ENCODE measurements around the gene ARID2.
A peak's percentile ranks its signal among the peaks of the same experiment; 100 is the strongest.

ARID2 gene

DNA sequence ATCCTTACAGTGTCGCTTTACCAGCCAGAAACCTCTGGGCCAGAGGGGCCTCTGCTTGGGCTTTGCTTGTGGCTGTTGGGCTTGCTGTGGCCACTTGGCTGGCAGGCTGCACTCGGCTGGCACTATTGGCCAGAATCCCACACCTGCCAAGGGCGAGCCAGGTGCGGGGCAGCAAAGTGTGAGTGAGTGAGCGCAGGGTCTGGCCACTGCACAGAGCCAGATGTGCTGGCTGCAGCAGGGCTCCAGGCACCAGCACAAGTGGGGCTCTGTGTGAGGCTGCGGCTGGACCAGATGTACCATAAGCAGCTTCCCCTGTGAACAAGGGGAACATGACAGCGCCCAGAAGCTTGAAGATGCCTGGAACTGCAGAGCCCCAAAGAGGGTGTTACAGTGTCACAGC lies 33.5 kb upstream of the ARID2 start:
- Histone ChIP-seq H2BK120ac (ENCODE audit: low read depth, low read length) (no peak overlapping the region), H2BK12ac (ENCODE audit: low read length in 2 of 2) (no peak overlapping the region), H4K91ac (ENCODE audit: low read length) (no peak overlapping the region), H3K18ac (ENCODE audit: low read depth in 1 of 2, low read length in 2 of 2) (peak overlapping the region in 1 of 2 experiments; percentile 28), H2AFZ (ENCODE audit: low read depth, low read length) (no peak overlapping the region), H3K4me1 (ENCODE audit: control insufficient read depth, insufficient read depth, low read depth, low read length) (peaks cover 2% of the 10 kb centered on the region), H2AK5ac (ENCODE audit: low read length, severe bottlenecking) (no peak overlapping the region), H3K9ac (ENCODE audit: low read length) (no peak overlapping the region), H3K4ac (ENCODE audit: low read depth in 1 of 2, low read length in 2 of 2) (no peak overlapping the region), H3K4me3 (ENCODE audit: insufficient read depth in 1 of 2, low read depth in 1 of 2, low read length in 2 of 2) (no peak overlapping the region), H4K8ac (ENCODE audit: low read length) (no peak overlapping the region), H3K27me3 (ENCODE audit: control insufficient read depth in 1 of 2, insufficient read depth in 1 of 2, low read length in 2 of 2) (no peaks in the 10 kb centered on the region), H2BK15ac (ENCODE audit: low read depth, poor library complexity, severe bottlenecking) (no peak overlapping the region), H3K27ac (ENCODE audit: low read length, poor library complexity, severe bottlenecking) (no peak overlapping the region), H2BK5ac (ENCODE audit: low read depth, low read length, poor library complexity, severe bottlenecking) (no peak overlapping the region), H3K36me3 (ENCODE audit: control insufficient read depth in 1 of 2, insufficient read depth in 2 of 2, low read depth in 1 of 2, low read length in 2 of 2) (peaks cover 0 to 5% of the 10 kb centered on the region in 2 experiments), H3K14ac (ENCODE audit: low read length in 2 of 2) (no peak overlapping the region), H3K9me3 (ENCODE audit: control insufficient read depth, low read length) (peaks cover 10% of the 10 kb centered on the region), H3K79me1 (replicated peaks; ENCODE audit: low read length, poor library complexity, severe bottlenecking) (no peaks in the 10 kb centered on the region), H3K23ac (ENCODE audit: low read length in 2 of 2) (no peak overlapping the region), H3K4me2 (ENCODE audit: low read length, poor library complexity, severe bottlenecking) (no peak overlapping the region)
- no peak for DNase-seq
- 96% methylated on average over 7 of the region's 7 CpGs for WGBS

DNA sequence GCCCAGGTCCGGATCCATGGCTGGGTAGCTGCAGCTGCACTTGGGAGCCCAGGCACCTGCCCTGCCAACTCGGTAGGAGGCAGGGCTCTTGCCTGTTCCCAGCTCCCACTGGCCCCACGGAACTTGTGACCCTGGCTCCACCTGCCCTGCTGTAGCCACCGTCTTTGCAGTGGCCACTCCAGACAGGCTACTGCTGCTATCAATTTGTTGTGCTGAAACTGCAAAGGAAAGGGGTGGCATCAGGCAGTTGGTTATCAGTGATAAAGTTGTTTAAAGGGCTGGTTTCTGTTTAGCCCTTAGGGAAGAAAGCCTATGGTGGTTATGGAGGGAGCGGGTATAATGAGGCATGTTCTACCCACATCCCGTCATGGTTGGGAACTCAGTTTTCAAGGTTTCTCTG lies 32.1 kb upstream of the ARID2 start:
- no peak overlapping the region for H2BK120ac ChIP-seq (ENCODE audit: low read depth, low read length)
- H4K8ac ChIP-seq (ENCODE audit: low read length): no peak overlapping the region
- H3K27me3 ChIP-seq (ENCODE audit: control insufficient read depth in 1 of 2, insufficient read depth in 1 of 2, low read length in 2 of 2): no peaks in the 10 kb centered on the region
- no peak overlapping the region for H3K27ac ChIP-seq (ENCODE audit: low read length, poor library complexity, severe bottlenecking)
- H3K14ac ChIP-seq (ENCODE audit: low read length in 2 of 2): no peak overlapping the region
- no peak overlapping the region for H2BK5ac ChIP-seq (ENCODE audit: low read depth, low read length, poor library complexity, severe bottlenecking)
- H2AFZ ChIP-seq (ENCODE audit: low read depth, low read length): no peak overlapping the region
- no peak overlapping the region for H2BK12ac ChIP-seq (ENCODE audit: low read length in 2 of 2)
- no peaks in the 10 kb centered on the region for H3K79me1 ChIP-seq (replicated peaks; ENCODE audit: low read length, poor library complexity, severe bottlenecking)
- no peak overlapping the region for H3K18ac ChIP-seq (ENCODE audit: low read depth in 1 of 2, low read length in 2 of 2)
- peaks cover 2% of the 10 kb centered on the region for H3K4me1 ChIP-seq (ENCODE audit: control insufficient read depth, insufficient read depth, low read depth, low read length)
- 88% methylated on average over 6 of the region's 6 CpGs for WGBS
- no peak overlapping the region for H3K4me3 ChIP-seq (ENCODE audit: insufficient read depth in 1 of 2, low read depth in 1 of 2, low read length in 2 of 2)
- no peak overlapping the region for H2BK15ac ChIP-seq (ENCODE audit: low read depth, poor library complexity, severe bottlenecking)
- no peak overlapping the region for H3K4me2 ChIP-seq (ENCODE audit: low read length, poor library complexity, severe bottlenecking)
- H3K36me3 ChIP-seq (ENCODE audit: control insufficient read depth in 1 of 2, insufficient read depth in 2 of 2, low read depth in 1 of 2, low read length in 2 of 2): peaks cover 0 to 5% of the 10 kb centered on the region in 2 experiments
- H3K9me3 ChIP-seq (ENCODE audit: control insufficient read depth, low read length): peaks cover 19% of the 10 kb centered on the region
- DNase-seq: no peak
- no peak overlapping the region for H3K9ac ChIP-seq (ENCODE audit: low read length)
- no peak overlapping the region for H2AK5ac ChIP-seq (ENCODE audit: low read length, severe bottlenecking)
- no peak overlapping the region for H3K23ac ChIP-seq (ENCODE audit: low read length in 2 of 2)
- no peak overlapping the region for H3K4ac ChIP-seq (ENCODE audit: low read depth in 1 of 2, low read length in 2 of 2)
- no peak overlapping the region for H4K91ac ChIP-seq (ENCODE audit: low read length)

- 92% methylated on average over 4 of the region's 4 CpGs for WGBS
- H2AFZ ChIP-seq (ENCODE audit: low read depth, low read length): no peak overlapping the region
- no peak overlapping the region for H2BK120ac ChIP-seq (ENCODE audit: low read depth, low read length)
- H2BK15ac ChIP-seq (ENCODE audit: low read depth, poor library complexity, severe bottlenecking): no peak overlapping the region
- no peak overlapping the region for H3K18ac ChIP-seq (ENCODE audit: low read depth in 1 of 2, low read length in 2 of 2)
- H3K23ac ChIP-seq (ENCODE audit: low read length in 2 of 2): no peak overlapping the region
- peak overlapping the region in 1 of 2 experiments; percentile 29 for H3K4me3 ChIP-seq (ENCODE audit: insufficient read depth in 1 of 2, low read depth in 1 of 2, low read length in 2 of 2)
- H3K9me3 ChIP-seq (ENCODE audit: control insufficient read depth, low read length): peaks cover 19% of the 10 kb centered on the region
- no peak overlapping the region for H2BK5ac ChIP-seq (ENCODE audit: low read depth, low read length, poor library complexity, severe bottlenecking)
- no peak for DNase-seq
- no peaks in the 10 kb centered on the region for H3K27me3 ChIP-seq (ENCODE audit: control insufficient read depth in 1 of 2, insufficient read depth in 1 of 2, low read length in 2 of 2)
- H3K79me1 ChIP-seq (replicated peaks; ENCODE audit: low read length, poor library complexity, severe bottlenecking): no peaks in the 10 kb centered on the region
- no peak overlapping the region for H4K91ac ChIP-seq (ENCODE audit: low read length)
- peaks cover 0 to 3% of the 10 kb centered on the region in 2 experiments for H3K36me3 ChIP-seq (ENCODE audit: control insufficient read depth in 1 of 2, insufficient read depth in 2 of 2, low read depth in 1 of 2, low read length in 2 of 2)
- H2BK12ac ChIP-seq (ENCODE audit: low read length in 2 of 2): no peak overlapping the region
- no peak overlapping the region for H3K14ac ChIP-seq (ENCODE audit: low read length in 2 of 2)
- H3K4me2 ChIP-seq (ENCODE audit: low read length, poor library complexity, severe bottlenecking): no peak overlapping the region
- no peak overlapping the region for H2AK5ac ChIP-seq (ENCODE audit: low read length, severe bottlenecking)
- no peak overlapping the region for H3K27ac ChIP-seq (ENCODE audit: low read length, poor library complexity, severe bottlenecking)
- no peak overlapping the region for H3K9ac ChIP-seq (ENCODE audit: low read length)
- peaks cover 5% of the 10 kb centered on the region for H3K4me1 ChIP-seq (ENCODE audit: control insufficient read depth, insufficient read depth, low read depth, low read length)
- no peak overlapping the region for H4K8ac ChIP-seq (ENCODE audit: low read length)
- H3K4ac ChIP-seq (ENCODE audit: low read depth in 1 of 2, low read length in 2 of 2): no peak overlapping the region
These were observed 28.2 kb upstream of the ARID2 start for GRCh38 chr12:45701296-45701695.

DNA sequence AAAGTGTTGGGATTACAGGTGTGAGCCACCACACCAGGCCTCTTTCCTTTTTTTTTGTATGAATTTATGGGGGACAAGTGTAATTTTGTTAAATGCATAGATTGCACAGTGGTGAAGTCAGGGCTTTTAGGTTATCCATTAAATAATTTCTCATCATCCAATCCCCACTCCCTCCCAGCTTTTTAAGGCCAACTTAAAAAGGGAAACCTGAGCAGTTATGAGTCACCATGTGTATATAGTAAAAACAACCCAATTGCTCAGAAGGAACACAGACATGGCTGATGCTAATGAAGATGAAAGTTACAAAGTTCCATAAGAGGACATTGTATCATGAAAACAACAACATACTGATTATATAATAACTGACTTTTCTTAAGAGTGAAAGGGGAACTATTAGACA lies 25.6 kb upstream of the ARID2 start:
- no peaks in the 10 kb centered on the region for H3K27me3 ChIP-seq (ENCODE audit: control insufficient read depth in 1 of 2, insufficient read depth in 1 of 2, low read length in 2 of 2)
- no peak overlapping the region for H4K8ac ChIP-seq (ENCODE audit: low read length)
- peaks cover 4% of the 10 kb centered on the region for H3K4me1 ChIP-seq (ENCODE audit: control insufficient read depth, insufficient read depth, low read depth, low read length)
- no peak overlapping the region for H3K9ac ChIP-seq (ENCODE audit: low read length)
- H3K18ac ChIP-seq (ENCODE audit: low read depth in 1 of 2, low read length in 2 of 2): no peak overlapping the region
- H3K23ac ChIP-seq (ENCODE audit: low read length in 2 of 2): no peak overlapping the region
- no peak overlapping the region for H3K4ac ChIP-seq (ENCODE audit: low read depth in 1 of 2, low read length in 2 of 2)
- H3K9me3 ChIP-seq (ENCODE audit: control insufficient read depth, low read length): peaks cover 19% of the 10 kb centered on the region
- H3K14ac ChIP-seq (ENCODE audit: low read length in 2 of 2): no peak overlapping the region
- H2BK120ac ChIP-seq (ENCODE audit: low read depth, low read length): no peak overlapping the region
- no peak overlapping the region for H2BK12ac ChIP-seq (ENCODE audit: low read length in 2 of 2)
- H3K36me3 ChIP-seq (ENCODE audit: control insufficient read depth in 1 of 2, insufficient read depth in 2 of 2, low read depth in 1 of 2, low read length in 2 of 2): no peaks in the 10 kb centered on the region
- H3K79me1 ChIP-seq (replicated peaks; ENCODE audit: low read length, poor library complexity, severe bottlenecking): no peaks in the 10 kb centered on the region
- no peak overlapping the region for H3K4me3 ChIP-seq (ENCODE audit: insufficient read depth in 1 of 2, low read depth in 1 of 2, low read length in 2 of 2)
- H4K91ac ChIP-seq (ENCODE audit: low read length): no peak overlapping the region
- no peak for DNase-seq
- H2BK5ac ChIP-seq (ENCODE audit: low read depth, low read length, poor library complexity, severe bottlenecking): no peak overlapping the region
- no peak overlapping the region for H3K4me2 ChIP-seq (ENCODE audit: low read length, poor library complexity, severe bottlenecking)
- H2AFZ ChIP-seq (ENCODE audit: low read depth, low read length): no peak overlapping the region
- H2AK5ac ChIP-seq (ENCODE audit: low read length, severe bottlenecking): no peak overlapping the region
- H2BK15ac ChIP-seq (ENCODE audit: low read depth, poor library complexity, severe bottlenecking): no peak overlapping the region
- H3K27ac ChIP-seq (ENCODE audit: low read length, poor library complexity, severe bottlenecking): peak overlapping the region; percentile 49

Measured in mesenchymal stem cell (in vitro differentiated cells and primary cell).